K562 (cell line): ENCODE measurements around the gene MVK. TPM values are rescaled to one million over a fixed set of nuclear protein-coding genes. Genes with fewer than 3 reads are reported as not detected.
A peak's percentile ranks its signal among the peaks of the same experiment; 100 is the strongest.

Experiments
- ATAC-seq: fragments of 200-7000 bp; cut with Tn5 transposase; 3 replicates; pipeline ENCODE4 v1.9.1; 2020; ENCODE audit warnings: moderate library complexity
- BruUV-seq: library from RNA; stranded (reverse); fragments of 400-500 nt; replicated peaks from 2 replicates; lab custom pipeline; 2021; lab: Mats Ljungman, UMichigan
- CTCF ChIA-PET: fragments of 300-600 bp; formaldehyde crosslinking; extraction: SDS; loops from one replicate; lab custom pipeline; 2021; ENCODE audit warnings: low intra/inter-chr PET ratio; lab: Yijun Ruan, JAX
- POLR2A ChIA-PET: fragments of 300-600, 350-650 bp; sonication (Branson Sonifier 250); formaldehyde crosslinking; extraction: SDS; loops from one replicate; lab custom pipeline; 2021; ENCODE audit warnings: antibody characterized with exemption, inconsistent platforms; lab: Yijun Ruan, JAX
- DNase-seq, 4 experiments: peaks; one replicate each; pipeline versions ENCODE4 v3.0.0 to v3.0.0-alpha.2; 2011 to 2018; ENCODE audit warnings: low spot score in 3 of 4, mixed read lengths in 3 of 4; ENCODE audit errors: extremely low read depth in 1 of 4
- FAIRE-seq: peaks from 2 replicates; lab custom pipeline; 2011; peaks lifted over from hg19 to GRCh38; lab: Jason Lieb, UNC
- H2AFZ ChIP-seq: 2 replicates; pipeline ENCODE4 v1.6.0; 2011; ENCODE audit warnings: low read depth, low read length, control low read depth, inconsistent platforms
- H3K27ac ChIP-seq: fragments of 200-600 bp; 3 replicates; pipeline ENCODE4 v1.8.0; 2011; ENCODE audit warnings: low read depth, mild to moderate bottlenecking, control low read depth, inconsistent platforms, low read length, moderate library complexity, mixed read lengths; ENCODE audit errors: extremely low read depth
- H3K27me3 ChIP-seq, 2 experiments: fragments of 300-600 bp in 1 of 2; 2 replicates in 1 of 2; 3 replicates in 1 of 2; pipeline versions ENCODE4 v1.6.0 to v1.8.0; 2011; ENCODE audit warnings: inconsistent platforms in 2 of 2, low read length in 2 of 2, mild to moderate bottlenecking in 1 of 2, mixed read lengths in 1 of 2, moderate library complexity in 1 of 2; ENCODE audit not compliant: control insufficient read depth in 2 of 2, insufficient read depth in 2 of 2
- H3K36me3 ChIP-seq: fragments of 300-600 bp; 3 replicates; pipeline ENCODE4 v1.8.0; 2011; ENCODE audit warnings: mild to moderate bottlenecking, low read length, inconsistent platforms; ENCODE audit not compliant: control insufficient read depth, insufficient read depth
- H3K4me1 ChIP-seq, 2 experiments: fragments of 200-600 bp in 1 of 2; replicated peaks in 1 of 2; 2 replicates in 1 of 2; 3 replicates in 1 of 2; pipeline versions ENCODE4 v1.5.1 to v1.8.0; 2011; ENCODE audit warnings: inconsistent platforms in 2 of 2, low read length in 2 of 2, mild to moderate bottlenecking in 1 of 2, mixed read lengths in 1 of 2, moderate library complexity in 1 of 2; ENCODE audit not compliant: control insufficient read depth in 2 of 2, insufficient read depth in 2 of 2
- H3K4me2 ChIP-seq: 2 replicates; pipeline ENCODE4 v1.6.1; 2011; ENCODE audit warnings: low read length, control low read depth, inconsistent platforms, mixed read lengths; ENCODE audit not compliant: insufficient read depth
- H3K4me3 ChIP-seq: fragments of 200-600 bp; sonication (generic), shearing (Covaris generic); 2 replicates; pipeline ENCODE4 v1.5.1; 2016; ENCODE audit warnings: control low read depth, inconsistent platforms
- H3K79me2 ChIP-seq: fragments of 200-600 bp; 3 replicates; pipeline ENCODE4 v1.8.0; 2011; ENCODE audit warnings: low read length, inconsistent platforms; ENCODE audit not compliant: control insufficient read depth, insufficient read depth
- H3K9ac ChIP-seq, 2 experiments: 2 replicates each; pipeline versions ENCODE4 v1.6.0 to v1.6.1; 2011; ENCODE audit warnings: low read depth in 2 of 2, low read length in 2 of 2, control low read depth in 1 of 2, inconsistent platforms in 1 of 2, mild to moderate bottlenecking in 1 of 2, mixed read lengths in 1 of 2; ENCODE audit not compliant: insufficient read depth in 1 of 2
- H3K9me1 ChIP-seq: one replicate; pipeline ENCODE4 v1.6.0; 2011; ENCODE audit warnings: inconsistent platforms, mild to moderate bottlenecking, low read length, moderate library complexity; ENCODE audit not compliant: control insufficient read depth, insufficient read depth
- H3K9me3 ChIP-seq: replicated peaks from 2 replicates; pipeline ENCODE4 v1.5.1; 2011; ENCODE audit warnings: low read depth, low read length, inconsistent platforms; ENCODE audit not compliant: control insufficient read depth, insufficient read depth
- H4K20me1 ChIP-seq: replicated peaks from 2 replicates; pipeline ENCODE4 v1.6.1; 2011; ENCODE audit warnings: low read length, inconsistent platforms, mixed read lengths; ENCODE audit not compliant: control insufficient read depth, insufficient read depth
- REST ChIP-seq, 2 experiments: fragments of 450-650 bp; formaldehyde crosslinking in 1 of 2; IDR thresholded peaks; 2 replicates each; pipeline versions ENCODE4 v1.4.0 to v1.6.1; 2014 to 2020; ENCODE audit warnings: mild to moderate bottlenecking in 2 of 2, borderline replicate concordance in 1 of 2, low read depth in 1 of 2
- ZNF707 ChIP-seq: fragments of 250-450 bp; sonication (Bioruptor Pico); conservative IDR thresholded peaks from 2 replicates; pipeline ENCODE4 v1.8.0; 2022; ENCODE audit warnings: inconsistent platforms, mild to moderate bottlenecking, moderate library complexity
- WGBS: fragments of 100-300 bp; shearing (Covaris generic); methylation state at CpG from one replicate; pipeline ENCODE4 v1.1.6; 2016; ENCODE audit warnings: low coverage, mixed read lengths; ENCODE audit not compliant: insufficient coverage; ENCODE audit errors: missing lambda C conversion rate; 5-methylcytosine and 5-hydroxymethylcytosine counted together
- in situ Hi-C: fragments of 300-500 bp; cut with MboI; formaldehyde crosslinking; loops from 4 replicates; pipeline ENCODE4 v1.15.0; 2018; ENCODE audit warnings: inconsistent platforms, mixed read lengths
- intact Hi-C: fragments of 100-400 bp; cut with micrococcal nuclease; formaldehyde crosslinking; loops from 2 replicates; pipeline ENCODE4 v1.14.2; 2022
- polyA plus RNA-seq, 8 experiments: library from polyadenylated mRNA; depleted of rRNA in 4 of 8; stranded (reverse) in 5 of 8; unstranded in 3 of 8; fragments of >200 nt; fragmentation: Nextera tagmentation in 2 of 8; fragmentation: Illumina TruSeq in 1 of 8; extraction: Ambion mirVana in 2 of 8; extraction: Trizol in 1 of 8; gene quantifications; 2 replicates each; pipeline versions ENCODE4 v1.2.1 to v1.2.3, GENCODE V29; 2011 to 2014; ENCODE audit warnings: inconsistent platforms in 1 of 8, missing spikeins in 1 of 8
- total RNA-seq, 7 experiments: library from RNA; depleted of rRNA in 6 of 7; stranded (reverse); fragments of >200 nt in 6 of 7; fragmentation: Illumina TruSeq in 2 of 7; extraction: Trizol in 2 of 7; gene quantifications; 2 replicates each; pipeline versions ENCODE4 v1.2.1 to v1.2.3, GENCODE V29; 2011 to 2021; ENCODE audit warnings: low replicate concordance in 1 of 7

Gene MVK
- total and polyA plus RNA-seq, 9 of the 15 experiments (the other 6 are each of a cell fraction or from before 2014, with no cell fraction given), result 0.41 to 33.6 (median 18.8) TPM

- Histone ChIP-seq H3K9ac (no peak overlapping the region), H3K79me2 (no peaks in the 10 kb centered on the region), H3K36me3 (no peaks in the 10 kb centered on the region), H3K4me3 (no peak overlapping the region), H3K27ac (no peak overlapping the region), H3K4me2 (no peak overlapping the region), H3K9me1 (peaks cover 3% of the 10 kb centered on the region), H3K27me3 (peaks cover 17 to 58% of the 10 kb centered on the region in 2 experiments; a peak in 4 of 5 replicates), H3K9me3 (no peaks in the 10 kb centered on the region), H2AFZ (no peak overlapping the region), H3K4me1 (peaks cover 0 to 13% of the 10 kb centered on the region in 2 experiments; a peak in 2 of 5 replicates), H4K20me1 (peaks cover 12% of the 10 kb centered on the region)
- DNase-seq, result no peak
- no TSS peak for BruUV-seq
- TF ChIP-seq ZNF707 (CRISPR knock-in tag), result no peak
- peak; percentile 36; the same call in 1 of the 2 replicates for TF ChIP-seq REST (IDR thresholded peaks at IDR 0.05; ENCODE audit: borderline replicate concordance)
- no peak for TF ChIP-seq REST (CRISPR knock-in tag; IDR thresholded peaks at IDR 0.05; ENCODE audit: low read depth)
- in situ Hi-C loops, result no loop called here
- POLR2A ChIA-PET, result interaction anchor here (0.6 to 0.9 kb wide), 2 partner anchors 11 to 24 kb away, joined by 3 to 4 read pairs; no protein-coding TSS in a partner anchor
- CTCF ChIA-PET, result no interaction called here
- peak; percentile 40; the same call in 2 of the 3 replicates for ATAC-seq
- intact Hi-C loops, result no loop called here
- no peak for FAIRE-seq
- WGBS, result 8% methylated on average over 5 of the region's 5 CpGs
Observed at GRCh38 chr12:109605016-109605415, 31.4 kb downstream of the MVK start.
